ENCODE measurements around the gene OR2S2.

DNA sequence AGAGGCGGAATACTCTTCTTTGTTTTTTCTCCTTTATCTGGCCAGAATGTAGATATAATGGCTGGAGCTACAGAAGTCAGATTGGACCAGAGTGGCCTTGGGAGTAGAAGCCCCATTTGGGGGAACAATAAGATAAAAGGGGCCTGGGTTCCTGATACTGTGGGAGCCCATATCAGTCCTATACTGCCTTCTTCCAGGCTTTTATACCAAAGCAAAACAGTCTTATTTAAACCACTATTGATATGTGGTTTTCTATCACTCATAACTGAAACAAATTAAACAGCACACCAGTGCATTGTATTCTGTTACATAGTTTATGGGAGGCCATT is 34.4 kb downstream of the OR2S2 start:
- no peak for TF ChIP-seq POLR2A (IDR thresholded peaks at IDR 0.05)
- TF ChIP-seq, protein P1, sequence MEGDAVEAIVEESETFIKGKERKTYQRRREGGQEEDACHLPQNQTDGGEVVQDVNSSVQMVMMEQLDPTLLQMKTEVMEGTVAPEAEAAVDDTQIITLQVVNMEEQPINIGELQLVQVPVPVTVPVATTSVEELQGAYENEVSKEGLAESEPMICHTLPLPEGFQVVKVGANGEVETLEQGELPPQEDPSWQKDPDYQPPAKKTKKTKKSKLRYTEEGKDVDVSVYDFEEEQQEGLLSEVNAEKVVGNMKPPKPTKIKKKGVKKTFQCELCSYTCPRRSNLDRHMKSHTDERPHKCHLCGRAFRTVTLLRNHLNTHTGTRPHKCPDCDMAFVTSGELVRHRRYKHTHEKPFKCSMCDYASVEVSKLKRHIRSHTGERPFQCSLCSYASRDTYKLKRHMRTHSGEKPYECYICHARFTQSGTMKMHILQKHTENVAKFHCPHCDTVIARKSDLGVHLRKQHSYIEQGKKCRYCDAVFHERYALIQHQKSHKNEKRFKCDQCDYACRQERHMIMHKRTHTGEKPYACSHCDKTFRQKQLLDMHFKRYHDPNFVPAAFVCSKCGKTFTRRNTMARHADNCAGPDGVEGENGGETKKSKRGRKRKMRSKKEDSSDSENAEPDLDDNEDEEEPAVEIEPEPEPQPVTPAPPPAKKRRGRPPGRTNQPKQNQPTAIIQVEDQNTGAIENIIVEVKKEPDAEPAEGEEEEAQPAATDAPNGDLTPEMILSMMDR (IDR thresholded peaks at IDR 0.05) = no peak

Measured in vagina (tissue), 2 donors.